Measurements from ENCODE around the gene ADAMTSL1. TPM values are rescaled to one million over a fixed set of nuclear protein-coding genes. Genes with fewer than 3 reads are reported as not detected.

Gene ADAMTSL1
- total RNA-seq, 1 donor from 2014 or later = not detected

DNA sequence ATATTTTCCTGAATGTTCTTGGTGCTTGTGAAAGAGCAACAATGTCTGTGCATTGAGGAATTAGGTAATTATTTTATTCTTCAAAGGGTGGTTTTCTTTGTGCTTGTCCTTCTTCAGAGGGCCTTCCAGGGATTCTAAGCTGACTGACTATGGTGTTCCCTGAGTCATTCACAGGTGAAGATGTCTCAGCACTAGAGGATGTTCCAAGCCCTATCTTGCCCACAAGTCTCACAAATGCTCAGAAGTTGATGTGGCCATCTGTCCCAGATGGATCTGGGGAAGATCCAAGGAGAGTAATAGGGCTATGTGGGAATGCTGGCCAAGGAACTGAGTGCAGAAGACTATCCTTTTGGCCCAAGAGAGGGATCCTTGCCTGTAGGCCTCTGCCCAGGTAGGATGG is 120.9 kb downstream of the ADAMTSL1 start:
- H3K27me3 Mint-ChIP-seq (ENCODE audit: low read depth) = no peaks in the 10 kb centered on the region
- H3K9me3 Mint-ChIP-seq = peaks cover 15% of the 10 kb centered on the region
- DNase-seq (ENCODE audit: low spot score) = no peak
- no peak overlapping the region for H3K4me3 Mint-ChIP-seq (ENCODE audit: low read depth)
- H3K4me1 Mint-ChIP-seq (ENCODE audit: low read depth) = no peaks in the 10 kb centered on the region
- intact Hi-C loops (cut with micrococcal nuclease) = no loop called here
- no peak overlapping the region for H3K27ac Mint-ChIP-seq
- no peaks in the 10 kb centered on the region for H3K36me3 Mint-ChIP-seq (ENCODE audit: low read depth)

DNA sequence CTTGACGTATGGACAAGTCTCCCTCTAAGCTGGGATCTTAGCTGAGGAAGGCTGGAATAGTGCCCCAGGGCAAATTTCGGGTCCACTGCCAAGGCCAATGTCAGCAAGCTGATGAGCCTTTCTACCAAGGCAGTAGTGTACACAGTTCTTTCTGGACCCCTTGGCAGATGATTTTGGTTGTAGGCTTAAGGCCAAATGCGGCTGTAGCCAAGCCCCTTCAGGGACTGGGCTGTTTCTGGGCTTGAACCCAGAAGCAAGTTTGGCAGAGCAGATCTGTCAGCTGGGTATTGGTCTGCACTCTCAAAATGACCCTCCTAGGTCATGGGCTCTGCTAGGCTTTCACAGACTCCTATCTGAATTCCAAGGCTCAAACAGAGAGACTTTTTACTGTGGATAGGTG is 121.6 kb downstream of the ADAMTSL1 start:
- H3K4me1 Mint-ChIP-seq (ENCODE audit: low read depth) = no peaks in the 10 kb centered on the region
- H3K36me3 Mint-ChIP-seq (ENCODE audit: low read depth) = no peaks in the 10 kb centered on the region
- intact Hi-C loops (cut with micrococcal nuclease) = no loop called here

DNA sequence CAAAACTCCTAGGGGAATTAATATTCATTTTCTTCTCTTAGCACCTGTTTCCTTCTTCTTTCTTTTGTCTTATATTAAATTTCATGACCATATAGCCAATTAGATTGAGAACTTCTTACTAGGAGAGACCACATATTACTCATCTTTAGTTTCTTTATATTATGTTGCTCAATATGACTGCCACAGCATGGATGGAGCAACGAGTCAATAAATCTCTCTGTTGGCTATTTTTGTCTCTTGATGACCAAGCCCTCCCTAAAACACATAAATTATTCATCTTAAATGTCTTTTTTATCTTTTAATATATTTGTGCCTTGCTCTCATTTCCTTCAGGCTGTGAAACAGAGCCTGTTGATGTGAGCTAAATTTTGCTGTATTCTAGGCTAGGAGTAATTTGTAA is 123.0 kb downstream of the ADAMTSL1 start:
- Mint-ChIP-seq H3K4me3 (ENCODE audit: low read depth) (no peak overlapping the region), H3K27ac (no peak overlapping the region), H3K27me3 (ENCODE audit: low read depth) (no peaks in the 10 kb centered on the region), H3K36me3 (ENCODE audit: low read depth) (no peaks in the 10 kb centered on the region), H3K4me1 (ENCODE audit: low read depth) (no peaks in the 10 kb centered on the region), H3K9me3 (peaks cover 4% of the 10 kb centered on the region)
- no peak for DNase-seq (ENCODE audit: low spot score)
- intact Hi-C loops (cut with micrococcal nuclease) = no loop called here

More for the DNA sequence above, 121.6 kb downstream of the ADAMTSL1 start:
- H3K27me3 Mint-ChIP-seq (ENCODE audit: low read depth) = no peaks in the 10 kb centered on the region
- no peak overlapping the region for H3K27ac Mint-ChIP-seq
- H3K4me3 Mint-ChIP-seq (ENCODE audit: low read depth) = no peak overlapping the region
- DNase-seq (ENCODE audit: low spot score) = no peak
- peaks cover 15% of the 10 kb centered on the region for H3K9me3 Mint-ChIP-seq

DNA sequence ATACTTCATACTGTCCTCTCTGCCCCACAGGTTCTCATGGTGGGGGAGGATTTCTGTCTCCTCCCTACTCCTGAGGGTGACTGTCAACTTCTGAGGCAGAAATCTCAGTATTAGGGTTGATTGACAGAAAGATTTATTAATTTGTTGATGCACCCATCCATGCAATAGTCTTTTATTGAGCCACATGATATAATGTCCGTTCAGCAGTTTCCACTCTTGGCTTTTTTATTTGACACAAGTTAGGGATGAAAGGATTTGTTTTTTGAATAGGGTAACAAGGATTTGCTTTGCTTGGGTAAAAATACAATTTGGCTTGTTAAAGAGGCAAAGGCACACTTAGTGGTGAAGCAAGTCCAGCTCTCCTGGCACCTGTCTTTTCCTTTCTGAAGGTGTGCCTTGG is 125.0 kb downstream of the ADAMTSL1 start:
- intact Hi-C loops (cut with micrococcal nuclease) = no loop called here
- Mint-ChIP-seq H3K36me3 (ENCODE audit: low read depth) (no peaks in the 10 kb centered on the region), H3K27ac (no peak overlapping the region), H3K4me3 (ENCODE audit: low read depth) (no peak overlapping the region), H3K27me3 (ENCODE audit: low read depth) (no peaks in the 10 kb centered on the region), H3K4me1 (ENCODE audit: low read depth) (no peaks in the 10 kb centered on the region), H3K9me3 (peaks cover 4% of the 10 kb centered on the region)
- no peak for DNase-seq (ENCODE audit: low spot score)

DNA sequence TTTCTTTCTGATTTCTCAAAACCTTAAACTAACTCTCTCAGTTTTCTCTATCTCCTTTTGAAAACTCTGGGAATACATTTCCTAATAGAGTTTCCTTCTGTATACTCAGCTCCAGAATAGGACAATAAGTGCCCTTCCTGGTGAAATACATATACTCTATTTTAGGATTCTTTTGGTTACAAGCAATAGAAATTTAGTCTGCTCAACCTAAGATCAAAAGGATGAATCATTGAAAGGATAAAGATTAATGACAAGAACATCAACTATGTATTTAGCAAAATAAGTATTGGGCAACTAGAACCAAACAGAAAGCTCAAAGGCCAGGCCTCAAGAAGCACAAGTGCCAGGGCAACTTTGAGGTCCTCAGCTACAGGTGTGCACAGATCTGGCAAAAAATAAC is 127.1 kb downstream of the ADAMTSL1 start:
- Mint-ChIP-seq H3K9me3 (no peaks in the 10 kb centered on the region), H3K4me1 (ENCODE audit: low read depth) (no peaks in the 10 kb centered on the region)

DNA sequence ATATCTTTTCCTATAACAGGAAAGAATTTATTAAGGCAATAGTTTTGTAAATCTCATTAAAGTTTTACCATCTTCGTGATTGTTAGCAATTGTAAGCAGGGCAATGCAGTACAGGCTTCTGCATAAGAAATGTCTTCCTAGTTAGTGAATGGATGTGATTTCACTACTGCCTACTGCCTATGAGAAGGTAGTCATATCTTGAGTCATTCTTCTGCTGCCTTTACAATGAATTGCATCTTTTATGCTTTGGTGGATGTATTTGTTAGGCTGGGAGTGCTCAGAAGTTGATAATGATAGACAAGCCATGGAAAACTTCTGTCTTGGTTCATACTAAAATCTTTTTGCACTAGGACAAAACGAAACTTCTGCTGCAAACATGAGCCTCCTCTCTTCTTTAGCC is 128.0 kb downstream of the ADAMTSL1 start:
- H3K4me3 Mint-ChIP-seq (ENCODE audit: low read depth) = no peak overlapping the region
- DNase-seq (ENCODE audit: low spot score) = no peak
- no peak overlapping the region for H3K27ac Mint-ChIP-seq
- H3K4me1 Mint-ChIP-seq (ENCODE audit: low read depth) = no peaks in the 10 kb centered on the region
- no peaks in the 10 kb centered on the region for H3K27me3 Mint-ChIP-seq (ENCODE audit: low read depth)
- H3K9me3 Mint-ChIP-seq = no peaks in the 10 kb centered on the region
- H3K36me3 Mint-ChIP-seq (ENCODE audit: low read depth) = no peaks in the 10 kb centered on the region
- intact Hi-C loops (cut with micrococcal nuclease) = no loop called here

More for the DNA sequence above, 127.1 kb downstream of the ADAMTSL1 start:
- Mint-ChIP-seq H3K27me3 (ENCODE audit: low read depth) (no peaks in the 10 kb centered on the region), H3K27ac (no peak overlapping the region), H3K4me3 (ENCODE audit: low read depth) (no peak overlapping the region), H3K36me3 (ENCODE audit: low read depth) (no peaks in the 10 kb centered on the region)
- no peak for DNase-seq (ENCODE audit: low spot score)
- intact Hi-C loops (cut with micrococcal nuclease) = no loop called here

DNA sequence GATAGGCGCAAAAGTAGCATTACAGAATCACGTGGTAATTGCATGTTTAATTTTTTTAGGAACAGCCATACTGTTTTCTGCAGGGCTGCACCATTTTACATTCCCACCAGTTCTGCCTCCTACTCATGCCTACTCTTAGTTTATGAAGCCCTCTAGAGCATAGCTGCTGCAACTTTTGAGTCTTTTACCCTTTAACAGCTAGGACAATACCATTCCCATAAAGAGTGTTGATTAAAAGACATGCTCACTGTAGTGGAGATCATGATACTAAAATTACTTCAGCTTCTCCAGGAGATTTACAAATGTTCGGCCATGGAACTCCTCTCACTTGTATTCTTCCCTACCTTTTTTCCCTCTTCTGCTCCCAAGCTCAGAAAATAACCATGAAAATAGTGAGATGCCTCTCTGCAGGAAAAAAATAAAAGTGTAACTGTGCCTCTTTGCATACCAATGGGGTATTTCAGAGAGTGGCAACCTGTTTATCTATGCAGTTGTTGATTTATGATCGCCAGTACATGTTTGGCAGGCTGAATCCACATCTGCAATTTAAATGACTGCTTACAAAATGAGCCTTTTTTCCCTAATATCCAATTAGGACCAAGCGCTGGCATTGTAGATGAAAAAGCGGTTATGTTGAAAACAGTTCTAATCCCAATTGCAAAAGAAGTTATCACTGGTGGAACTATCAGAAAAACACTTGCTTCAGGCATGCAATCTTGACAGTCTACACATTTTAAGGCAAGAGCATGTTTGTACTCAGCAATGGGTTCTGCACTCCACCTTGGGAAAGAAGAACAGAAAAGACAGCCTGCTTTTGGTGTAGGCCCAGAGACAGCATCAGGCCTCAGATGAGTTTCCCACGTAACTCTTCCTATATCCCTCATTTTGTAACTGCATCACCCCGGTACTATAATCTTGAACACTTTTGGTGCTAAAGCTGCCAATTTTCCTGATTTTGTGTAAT is 131.1 kb downstream of the ADAMTSL1 start:
- Mint-ChIP-seq H3K27me3 (ENCODE audit: low read depth) (no peaks in the 10 kb centered on the region), H3K9me3 (no peaks in the 10 kb centered on the region), H3K4me1 (ENCODE audit: low read depth) (no peaks in the 10 kb centered on the region), H3K36me3 (ENCODE audit: low read depth) (no peaks in the 10 kb centered on the region), H3K4me3 (ENCODE audit: low read depth) (no peak overlapping the region), H3K27ac (no peak overlapping the region)
- no peak for DNase-seq (ENCODE audit: low spot score)
- intact Hi-C loops (cut with micrococcal nuclease) = no loop called here

DNA sequence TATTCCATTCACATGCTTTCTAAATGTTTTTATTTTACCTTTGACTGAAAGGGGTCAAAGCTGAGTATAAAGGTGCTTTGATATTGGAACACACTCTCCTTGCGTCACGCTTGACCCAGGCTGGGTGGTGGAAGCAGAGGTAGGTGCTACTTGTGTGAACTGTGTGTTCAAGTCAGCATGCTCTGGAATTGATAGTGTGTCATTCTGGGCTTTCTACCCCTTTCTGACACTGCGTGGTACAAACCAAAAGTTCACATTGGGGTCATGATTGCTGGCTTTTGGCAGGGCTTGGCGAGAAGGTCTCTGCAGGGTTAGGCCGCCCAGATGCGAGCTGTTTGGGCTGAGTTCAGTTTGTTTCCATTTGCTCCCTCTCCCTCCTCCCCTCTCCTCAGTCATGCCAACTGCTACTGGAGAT is 131.8 kb downstream of the ADAMTSL1 start:
- no peaks in the 10 kb centered on the region for H3K4me1 Mint-ChIP-seq (ENCODE audit: low read depth)
- H3K27me3 Mint-ChIP-seq (ENCODE audit: low read depth) = no peaks in the 10 kb centered on the region
- intact Hi-C loops (cut with micrococcal nuclease) = no loop called here
- H3K4me3 Mint-ChIP-seq (ENCODE audit: low read depth) = no peak overlapping the region
- no peak overlapping the region for H3K27ac Mint-ChIP-seq
- no peak for DNase-seq (ENCODE audit: low spot score)
- no peaks in the 10 kb centered on the region for H3K9me3 Mint-ChIP-seq
- no peaks in the 10 kb centered on the region for H3K36me3 Mint-ChIP-seq (ENCODE audit: low read depth)

DNA sequence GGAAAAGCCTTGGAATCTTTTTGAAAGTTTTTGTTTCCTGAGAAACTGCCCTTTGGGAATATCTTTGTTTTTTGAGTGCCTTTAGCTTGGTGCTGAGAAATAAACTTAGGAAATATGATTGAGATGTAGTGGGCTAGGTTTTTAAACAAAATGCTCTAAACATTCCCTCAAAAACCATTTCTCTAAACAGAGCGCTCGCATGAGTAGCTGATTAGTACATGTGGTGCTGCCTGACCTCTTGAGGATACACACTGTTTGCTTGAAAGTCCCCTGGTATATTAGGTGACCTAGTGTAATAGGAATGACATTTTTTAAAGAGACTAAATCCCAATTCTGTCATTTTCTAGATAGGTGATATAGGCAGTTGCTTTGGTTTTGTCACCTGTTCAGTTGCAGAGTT is 132.3 kb downstream of the ADAMTSL1 start:
- Mint-ChIP-seq H3K4me1 (ENCODE audit: low read depth) (no peaks in the 10 kb centered on the region), H3K9me3 (no peaks in the 10 kb centered on the region), H3K36me3 (ENCODE audit: low read depth) (no peaks in the 10 kb centered on the region), H3K4me3 (ENCODE audit: low read depth) (no peak overlapping the region), H3K27me3 (ENCODE audit: low read depth) (no peaks in the 10 kb centered on the region), H3K27ac (no peak overlapping the region)
- DNase-seq (ENCODE audit: low spot score) = no peak
- intact Hi-C loops (cut with micrococcal nuclease) = no loop called here

DNA sequence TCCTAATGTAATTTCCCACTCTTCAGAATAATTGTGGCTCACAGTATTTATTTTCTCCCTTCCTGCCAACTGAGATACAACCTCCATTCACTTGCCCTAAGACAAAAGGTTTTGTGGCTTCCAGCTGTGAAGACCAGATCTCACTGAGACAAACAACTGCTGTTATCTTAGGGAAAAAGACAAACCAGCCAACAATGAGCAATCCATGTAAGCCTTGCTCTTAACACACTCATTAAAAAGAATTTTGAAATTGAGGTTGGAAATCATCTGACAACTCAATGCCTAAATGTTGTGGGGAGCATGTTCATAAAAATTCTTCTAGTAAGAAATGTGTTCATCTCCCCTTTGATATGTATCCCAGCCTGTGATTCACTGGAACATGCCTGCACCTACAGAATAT is 132.9 kb downstream of the ADAMTSL1 start:
- H3K36me3 Mint-ChIP-seq (ENCODE audit: low read depth) = no peaks in the 10 kb centered on the region
- no peaks in the 10 kb centered on the region for H3K9me3 Mint-ChIP-seq
- no peak for DNase-seq (ENCODE audit: low spot score)
- intact Hi-C loops (cut with micrococcal nuclease) = no loop called here
- H3K4me1 Mint-ChIP-seq (ENCODE audit: low read depth) = no peaks in the 10 kb centered on the region
- H3K27ac Mint-ChIP-seq = no peak overlapping the region
- H3K27me3 Mint-ChIP-seq (ENCODE audit: low read depth) = no peaks in the 10 kb centered on the region
- no peak overlapping the region for H3K4me3 Mint-ChIP-seq (ENCODE audit: low read depth)

DNA sequence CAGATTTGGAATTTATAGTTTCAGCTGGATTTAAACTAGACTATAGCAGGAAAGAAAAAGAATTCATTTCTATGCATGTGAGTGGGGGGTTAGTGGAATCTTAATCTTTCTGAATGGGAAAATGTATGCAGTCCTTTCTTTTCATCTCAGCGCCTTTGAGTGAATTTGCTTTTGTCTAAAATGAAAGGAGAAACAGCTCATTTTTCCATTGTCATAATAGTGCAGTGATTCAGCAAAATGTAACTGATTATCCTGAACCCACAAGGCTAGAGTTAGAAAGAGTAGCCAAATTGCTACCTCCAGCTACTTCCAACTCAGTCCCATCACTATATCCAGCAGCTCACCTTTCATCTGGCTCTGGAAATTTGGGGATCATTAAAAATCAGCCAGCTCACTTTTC is 134.4 kb downstream of the ADAMTSL1 start:
- H3K4me3 Mint-ChIP-seq (ENCODE audit: low read depth) = no peak overlapping the region
- no peaks in the 10 kb centered on the region for H3K9me3 Mint-ChIP-seq
- no peaks in the 10 kb centered on the region for H3K4me1 Mint-ChIP-seq (ENCODE audit: low read depth)
- intact Hi-C loops (cut with micrococcal nuclease) = no loop called here
- H3K27ac Mint-ChIP-seq = no peak overlapping the region
- H3K27me3 Mint-ChIP-seq (ENCODE audit: low read depth) = no peaks in the 10 kb centered on the region
- no peak for DNase-seq (ENCODE audit: low spot score)
- H3K36me3 Mint-ChIP-seq (ENCODE audit: low read depth) = no peaks in the 10 kb centered on the region

DNA sequence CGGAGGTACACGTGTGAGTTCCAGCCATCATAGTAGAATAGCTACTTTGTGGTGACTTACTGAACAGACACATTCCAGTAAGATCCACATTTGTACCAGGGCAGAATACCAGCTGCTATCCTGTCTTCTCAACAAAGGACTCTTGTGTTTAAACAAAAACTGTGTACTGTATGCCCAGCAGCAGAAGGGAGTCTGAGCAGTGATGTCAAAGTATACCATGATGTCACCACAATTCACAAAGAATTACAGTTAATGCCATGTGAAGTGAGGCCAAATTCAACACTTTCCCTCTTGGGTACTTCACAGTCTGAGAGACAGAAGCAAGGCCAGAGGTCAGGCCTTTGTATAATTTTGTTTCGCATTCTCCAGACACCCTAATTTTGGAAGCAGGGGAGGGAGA is 137.0 kb downstream of the ADAMTSL1 start:
- no peaks in the 10 kb centered on the region for H3K27me3 Mint-ChIP-seq (ENCODE audit: low read depth)
- no peaks in the 10 kb centered on the region for H3K36me3 Mint-ChIP-seq (ENCODE audit: low read depth)
- intact Hi-C loops (cut with micrococcal nuclease) = no loop called here
- H3K4me3 Mint-ChIP-seq (ENCODE audit: low read depth) = no peak overlapping the region
- H3K4me1 Mint-ChIP-seq (ENCODE audit: low read depth) = no peaks in the 10 kb centered on the region
- no peak for DNase-seq (ENCODE audit: low spot score)
- no peak overlapping the region for H3K27ac Mint-ChIP-seq
- no peaks in the 10 kb centered on the region for H3K9me3 Mint-ChIP-seq

DNA sequence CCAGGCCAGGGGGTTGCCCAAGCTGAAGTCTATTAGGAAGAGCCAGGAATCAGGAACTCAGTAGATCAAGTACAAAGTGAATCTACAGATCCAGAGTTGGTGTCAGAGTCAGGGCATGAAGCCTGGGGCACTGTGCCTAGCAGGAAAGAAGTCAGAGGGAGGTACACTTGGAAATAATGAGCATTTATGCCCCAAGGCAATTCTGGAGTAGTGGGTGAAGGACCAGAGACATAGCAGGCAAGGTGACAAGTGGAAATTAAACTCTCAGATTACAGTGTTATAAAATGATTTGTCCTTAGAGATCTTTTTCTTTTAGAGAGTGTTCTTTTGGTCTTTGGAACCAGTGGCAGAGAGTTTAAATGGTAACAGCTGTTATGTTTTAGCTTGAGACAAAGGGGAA is 138.0 kb downstream of the ADAMTSL1 start:
- Mint-ChIP-seq H3K27ac (no peak overlapping the region), H3K36me3 (ENCODE audit: low read depth) (no peaks in the 10 kb centered on the region), H3K9me3 (no peaks in the 10 kb centered on the region), H3K4me3 (ENCODE audit: low read depth) (no peak overlapping the region), H3K4me1 (ENCODE audit: low read depth) (no peaks in the 10 kb centered on the region), H3K27me3 (ENCODE audit: low read depth) (no peaks in the 10 kb centered on the region)
- intact Hi-C loops (cut with micrococcal nuclease) = no loop called here
- DNase-seq (ENCODE audit: low spot score) = no peak
